ENCODE measurements around the gene SLC25A34. TPM values are rescaled to one million over a fixed set of nuclear protein-coding genes. Genes with fewer than 3 reads are reported as not detected.

SLC25A34 gene
- total RNA-seq, 1 experiment from 2014 or later, result 1.1 TPM

DNA sequence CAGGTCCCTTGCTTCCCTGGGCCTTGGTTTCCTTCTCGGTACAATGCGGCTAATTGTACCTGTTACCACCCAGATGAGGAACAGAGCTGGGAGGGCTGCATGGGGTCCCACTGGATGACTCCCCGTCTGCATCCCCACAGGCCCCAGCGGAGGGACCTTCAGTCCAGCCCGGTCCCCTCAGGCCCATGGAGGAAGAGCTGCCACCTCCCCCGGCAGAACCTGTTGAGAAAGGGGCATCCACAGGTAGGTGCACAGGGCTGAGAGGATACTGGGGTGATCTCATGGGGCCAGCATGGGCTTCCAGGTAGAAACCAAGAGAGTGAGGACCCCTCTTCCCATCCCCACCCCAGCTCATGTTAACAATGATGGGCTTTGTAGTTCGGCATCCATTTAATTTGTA, 32.3 kb downstream of the SLC25A34 start:
- H3K27me3 Mint-ChIP-seq (ENCODE audit: low read depth), result no peaks in the 10 kb centered on the region
- POLR2A ChIA-PET, result interaction anchor here (0.8 kb wide), 1 partner anchor 11 kb away, joined by 3 read pairs; no protein-coding TSS in a partner anchor
- DNase-seq (ENCODE audit: low spot score) (no peak), ATAC-seq (no peak)
- no peak for TF ChIP-seq KAT7 (CRISPR knock-in tag; IDR thresholded peaks at IDR 0.05; ENCODE audit: borderline replicate concordance)
- TF ChIP-seq, protein P1, sequence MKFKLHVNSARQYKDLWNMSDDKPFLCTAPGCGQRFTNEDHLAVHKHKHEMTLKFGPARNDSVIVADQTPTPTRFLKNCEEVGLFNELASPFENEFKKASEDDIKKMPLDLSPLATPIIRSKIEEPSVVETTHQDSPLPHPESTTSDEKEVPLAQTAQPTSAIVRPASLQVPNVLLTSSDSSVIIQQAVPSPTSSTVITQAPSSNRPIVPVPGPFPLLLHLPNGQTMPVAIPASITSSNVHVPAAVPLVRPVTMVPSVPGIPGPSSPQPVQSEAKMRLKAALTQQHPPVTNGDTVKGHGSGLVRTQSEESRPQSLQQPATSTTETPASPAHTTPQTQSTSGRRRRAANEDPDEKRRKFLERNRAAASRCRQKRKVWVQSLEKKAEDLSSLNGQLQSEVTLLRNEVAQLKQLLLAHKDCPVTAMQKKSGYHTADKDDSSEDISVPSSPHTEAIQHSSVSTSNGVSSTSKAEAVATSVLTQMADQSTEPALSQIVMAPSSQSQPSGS (CRISPR knock-in tag; IDR thresholded peaks at IDR 0.05; ENCODE audit: borderline replicate concordance, low read depth), result no peak
- no peak for TF ChIP-seq EMX1 (CRISPR knock-in tag; IDR thresholded peaks at IDR 0.05)
- no peak for TF ChIP-seq ZNF396 (CRISPR knock-in tag; IDR thresholded peaks at IDR 0.05; ENCODE audit: borderline replicate concordance)
- TF ChIP-seq, protein P2, sequence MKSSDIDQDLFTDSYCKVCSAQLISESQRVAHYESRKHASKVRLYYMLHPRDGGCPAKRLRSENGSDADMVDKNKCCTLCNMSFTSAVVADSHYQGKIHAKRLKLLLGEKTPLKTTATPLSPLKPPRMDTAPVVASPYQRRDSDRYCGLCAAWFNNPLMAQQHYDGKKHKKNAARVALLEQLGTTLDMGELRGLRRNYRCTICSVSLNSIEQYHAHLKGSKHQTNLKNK (CRISPR knock-in tag; IDR thresholded peaks at IDR 0.05), result no peak
- TF ChIP-seq, protein P3, sequence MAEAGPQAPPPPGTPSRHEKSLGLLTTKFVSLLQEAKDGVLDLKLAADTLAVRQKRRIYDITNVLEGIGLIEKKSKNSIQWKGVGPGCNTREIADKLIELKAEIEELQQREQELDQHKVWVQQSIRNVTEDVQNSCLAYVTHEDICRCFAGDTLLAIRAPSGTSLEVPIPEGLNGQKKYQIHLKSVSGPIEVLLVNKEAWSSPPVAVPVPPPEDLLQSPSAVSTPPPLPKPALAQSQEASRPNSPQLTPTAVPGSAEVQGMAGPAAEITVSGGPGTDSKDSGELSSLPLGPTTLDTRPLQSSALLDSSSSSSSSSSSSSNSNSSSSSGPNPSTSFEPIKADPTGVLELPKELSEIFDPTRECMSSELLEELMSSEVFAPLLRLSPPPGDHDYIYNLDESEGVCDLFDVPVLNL (CRISPR knock-in tag; IDR thresholded peaks at IDR 0.05; ENCODE audit: borderline replicate concordance, low read depth), result no peak
- TF ChIP-seq, protein P4, sequence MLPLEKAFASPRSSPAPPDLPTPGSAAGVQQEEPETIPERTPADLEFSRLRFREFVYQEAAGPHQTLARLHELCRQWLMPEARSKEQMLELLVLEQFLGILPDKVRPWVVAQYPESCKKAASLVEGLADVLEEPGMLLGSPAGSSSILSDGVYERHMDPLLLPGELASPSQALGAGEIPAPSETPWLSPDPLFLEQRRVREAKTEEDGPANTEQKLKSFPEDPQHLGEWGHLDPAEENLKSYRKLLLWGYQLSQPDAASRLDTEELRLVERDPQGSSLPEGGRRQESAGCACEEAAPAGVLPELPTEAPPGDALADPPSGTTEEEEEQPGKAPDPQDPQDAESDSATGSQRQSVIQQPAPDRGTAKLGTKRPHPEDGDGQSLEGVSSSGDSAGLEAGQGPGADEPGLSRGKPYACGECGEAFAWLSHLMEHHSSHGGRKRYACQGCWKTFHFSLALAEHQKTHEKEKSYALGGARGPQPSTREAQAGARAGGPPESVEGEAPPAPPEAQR (CRISPR knock-in tag; IDR thresholded peaks at IDR 0.05), result no peak
- TF ChIP-seq ZNF416 (CRISPR knock-in tag; IDR thresholded peaks at IDR 0.05), result no peak
- no peak for TF ChIP-seq HMGA2 (CRISPR knock-in tag; IDR thresholded peaks at IDR 0.05)
- no peak for TF ChIP-seq ETV6 (CRISPR knock-in tag; IDR thresholded peaks at IDR 0.05)
- no peak for TF ChIP-seq SP1 (CRISPR knock-in tag; conservative IDR thresholded peaks at IDR 0.05)
- no peak for TF ChIP-seq NFYB (CRISPR knock-in tag; conservative IDR thresholded peaks at IDR 0.05; ENCODE audit: low read depth)
- no peak for TF ChIP-seq NFATC4 (CRISPR knock-in tag; IDR thresholded peaks at IDR 0.05)
- no peak for TF ChIP-seq ZNF232 (CRISPR knock-in tag; IDR thresholded peaks at IDR 0.05)
- TF ChIP-seq, protein P5, sequence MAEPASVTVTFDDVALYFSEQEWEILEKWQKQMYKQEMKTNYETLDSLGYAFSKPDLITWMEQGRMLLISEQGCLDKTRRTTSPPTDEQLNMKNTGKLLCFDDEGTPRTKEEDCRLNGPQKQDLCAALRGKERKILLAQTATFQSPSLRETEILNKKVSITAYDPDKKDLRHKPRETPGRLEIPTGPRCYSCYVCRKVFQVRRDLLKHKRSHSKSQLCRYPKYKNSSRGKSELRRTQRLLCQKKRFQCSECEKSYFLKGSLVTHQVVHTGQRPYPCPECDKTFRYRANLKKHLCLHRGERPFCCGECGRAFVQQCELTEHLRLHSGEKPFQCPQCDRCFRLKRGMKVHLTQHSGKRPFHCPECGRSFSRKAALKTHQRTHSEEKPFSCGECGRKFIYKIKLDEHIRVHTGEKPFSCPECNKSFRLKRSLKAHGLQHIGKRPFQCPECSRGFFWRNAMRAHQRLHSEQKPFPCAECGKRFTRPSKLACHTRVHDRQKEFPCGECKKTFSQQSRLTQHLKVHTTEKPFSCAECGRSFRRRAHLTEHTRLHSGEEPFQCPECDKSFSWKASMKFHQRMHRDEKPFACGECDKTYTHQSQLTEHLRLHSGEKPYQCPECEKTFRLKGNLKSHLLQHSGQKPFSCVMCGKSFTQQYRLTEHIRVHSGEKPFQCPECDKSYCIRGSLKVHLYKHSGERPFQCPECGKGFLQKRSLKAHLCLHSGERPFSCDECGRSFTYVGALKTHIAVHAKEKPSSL (CRISPR knock-in tag; conservative IDR thresholded peaks at IDR 0.05), result no peak
- TF ChIP-seq, protein P6, sequence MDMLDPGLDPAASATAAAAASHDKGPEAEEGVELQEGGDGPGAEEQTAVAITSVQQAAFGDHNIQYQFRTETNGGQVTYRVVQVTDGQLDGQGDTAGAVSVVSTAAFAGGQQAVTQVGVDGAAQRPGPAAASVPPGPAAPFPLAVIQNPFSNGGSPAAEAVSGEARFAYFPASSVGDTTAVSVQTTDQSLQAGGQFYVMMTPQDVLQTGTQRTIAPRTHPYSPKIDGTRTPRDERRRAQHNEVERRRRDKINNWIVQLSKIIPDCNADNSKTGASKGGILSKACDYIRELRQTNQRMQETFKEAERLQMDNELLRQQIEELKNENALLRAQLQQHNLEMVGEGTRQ (CRISPR knock-in tag; IDR thresholded peaks at IDR 0.05), result no peak
- TF ChIP-seq, protein P7, sequence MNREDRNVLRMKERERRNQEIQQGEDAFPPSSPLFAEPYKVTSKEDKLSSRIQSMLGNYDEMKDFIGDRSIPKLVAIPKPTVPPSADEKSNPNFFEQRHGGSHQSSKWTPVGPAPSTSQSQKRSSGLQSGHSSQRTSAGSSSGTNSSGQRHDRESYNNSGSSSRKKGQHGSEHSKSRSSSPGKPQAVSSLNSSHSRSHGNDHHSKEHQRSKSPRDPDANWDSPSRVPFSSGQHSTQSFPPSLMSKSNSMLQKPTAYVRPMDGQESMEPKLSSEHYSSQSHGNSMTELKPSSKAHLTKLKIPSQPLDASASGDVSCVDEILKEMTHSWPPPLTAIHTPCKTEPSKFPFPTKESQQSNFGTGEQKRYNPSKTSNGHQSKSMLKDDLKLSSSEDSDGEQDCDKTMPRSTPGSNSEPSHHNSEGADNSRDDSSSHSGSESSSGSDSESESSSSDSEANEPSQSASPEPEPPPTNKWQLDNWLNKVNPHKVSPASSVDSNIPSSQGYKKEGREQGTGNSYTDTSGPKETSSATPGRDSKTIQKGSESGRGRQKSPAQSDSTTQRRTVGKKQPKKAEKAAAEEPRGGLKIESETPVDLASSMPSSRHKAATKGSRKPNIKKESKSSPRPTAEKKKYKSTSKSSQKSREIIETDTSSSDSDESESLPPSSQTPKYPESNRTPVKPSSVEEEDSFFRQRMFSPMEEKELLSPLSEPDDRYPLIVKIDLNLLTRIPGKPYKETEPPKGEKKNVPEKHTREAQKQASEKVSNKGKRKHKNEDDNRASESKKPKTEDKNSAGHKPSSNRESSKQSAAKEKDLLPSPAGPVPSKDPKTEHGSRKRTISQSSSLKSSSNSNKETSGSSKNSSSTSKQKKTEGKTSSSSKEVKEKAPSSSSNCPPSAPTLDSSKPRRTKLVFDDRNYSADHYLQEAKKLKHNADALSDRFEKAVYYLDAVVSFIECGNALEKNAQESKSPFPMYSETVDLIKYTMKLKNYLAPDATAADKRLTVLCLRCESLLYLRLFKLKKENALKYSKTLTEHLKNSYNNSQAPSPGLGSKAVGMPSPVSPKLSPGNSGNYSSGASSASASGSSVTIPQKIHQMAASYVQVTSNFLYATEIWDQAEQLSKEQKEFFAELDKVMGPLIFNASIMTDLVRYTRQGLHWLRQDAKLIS (CRISPR knock-in tag; IDR thresholded peaks at IDR 0.05; ENCODE audit: borderline replicate concordance), result no peak
- TF ChIP-seq, protein P8, sequence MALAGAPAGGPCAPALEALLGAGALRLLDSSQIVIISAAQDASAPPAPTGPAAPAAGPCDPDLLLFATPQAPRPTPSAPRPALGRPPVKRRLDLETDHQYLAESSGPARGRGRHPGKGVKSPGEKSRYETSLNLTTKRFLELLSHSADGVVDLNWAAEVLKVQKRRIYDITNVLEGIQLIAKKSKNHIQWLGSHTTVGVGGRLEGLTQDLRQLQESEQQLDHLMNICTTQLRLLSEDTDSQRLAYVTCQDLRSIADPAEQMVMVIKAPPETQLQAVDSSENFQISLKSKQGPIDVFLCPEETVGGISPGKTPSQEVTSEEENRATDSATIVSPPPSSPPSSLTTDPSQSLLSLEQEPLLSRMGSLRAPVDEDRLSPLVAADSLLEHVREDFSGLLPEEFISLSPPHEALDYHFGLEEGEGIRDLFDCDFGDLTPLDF (CRISPR knock-in tag; IDR thresholded peaks at IDR 0.05), result no peak
- no peak for TF ChIP-seq MXD4 (CRISPR knock-in tag; IDR thresholded peaks at IDR 0.05; ENCODE audit: borderline replicate concordance)
- no peak for TF ChIP-seq RORB (CRISPR knock-in tag; IDR thresholded peaks at IDR 0.05)
- peaks cover 8% of the 10 kb centered on the region for H3K4me1 Mint-ChIP-seq
- H3K36me3 Mint-ChIP-seq, result peaks cover 52% of the 10 kb centered on the region
- H3K4me3 Mint-ChIP-seq, result no peak overlapping the region
- H3K27ac Mint-ChIP-seq, result no peak overlapping the region
- no peaks in the 10 kb centered on the region for H3K9me3 Mint-ChIP-seq
- CTCF ChIA-PET, result interaction anchor here (0.7 kb wide), 1 partner anchor 24 kb away, joined by 3 read pairs; no protein-coding TSS in a partner anchor

Data from WTC11 (cell line).